Loucy (cell line): ENCODE results near the gene ZSWIM1.
"Not testable (repeated sequence)": the region's sequence is repeated elsewhere in the genome, so short reads cannot be mapped to it uniquely, and the experiment has no call there.

Experiments used
- CTCF ChIP-seq: fragments of 200-600 bp; sonication (generic); conservative IDR thresholded peaks from 2 replicates; pipeline ENCODE4 v1.5.1; 2014; ENCODE audit warnings: mild to moderate bottlenecking, antibody characterized with exemption, low read length
- EZH2phosphoT487 ChIP-seq: fragments of 200-600 bp; IDR thresholded peaks from 2 replicates; pipeline ENCODE4 v1.6.1; 2018; ENCODE audit warnings: antibody characterized with exemption, mild to moderate bottlenecking, moderate library complexity, borderline replicate concordance

- TF ChIP-seq CTCF, EZH2phosphoT487: not testable (repeated sequence)
These were observed 50.7 kb downstream of the ZSWIM1 start for GRCh38 chr20:45931680-45932079.
